Measurements from ENCODE around the gene NALCN.

NALCN gene

GRCh38 chr13:101036546-101036945 is 379.8 kb downstream of the NALCN start:
- no peak overlapping the region for H3K27ac Mint-ChIP-seq
- no peaks in the 10 kb centered on the region for H3K27me3 Mint-ChIP-seq (ENCODE audit: low read depth)
- no peaks in the 10 kb centered on the region for H3K36me3 Mint-ChIP-seq (ENCODE audit: low read depth)
- H3K4me1 Mint-ChIP-seq (ENCODE audit: low read depth): no peaks in the 10 kb centered on the region
- H3K9me3 Mint-ChIP-seq: no peaks in the 10 kb centered on the region
- DNase-seq (ENCODE audit: low spot score): no peak
- no peak overlapping the region for H3K4me3 Mint-ChIP-seq

DNA sequence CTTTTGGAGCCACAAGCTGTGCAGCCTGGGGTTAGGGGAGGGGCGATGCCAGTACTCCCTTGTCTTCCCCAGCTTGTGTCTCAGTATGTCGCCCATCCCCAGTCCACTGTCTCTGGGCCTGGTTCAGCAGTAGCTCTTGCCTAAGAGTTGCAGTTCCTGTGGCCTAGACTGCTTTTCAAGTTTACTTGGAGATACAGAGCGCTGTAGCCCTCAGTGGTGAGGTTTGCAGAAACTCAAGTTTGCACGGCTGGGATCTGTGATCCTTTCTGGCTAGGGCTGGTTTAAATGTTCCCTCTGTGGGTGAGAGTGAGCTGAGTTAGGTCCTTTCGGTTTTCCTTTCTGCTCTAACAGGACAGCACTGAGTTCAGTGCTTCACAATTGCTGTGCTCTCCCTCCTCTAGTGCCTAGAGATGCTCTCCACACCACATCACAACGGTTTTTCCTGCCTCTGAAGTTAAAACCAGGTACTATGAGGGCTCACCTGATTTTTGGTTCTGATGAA is 381.1 kb downstream of the NALCN start:
- Mint-ChIP-seq H3K27me3 (ENCODE audit: low read depth) (no peaks in the 10 kb centered on the region), H3K9me3 (no peaks in the 10 kb centered on the region), H3K36me3 (ENCODE audit: low read depth) (no peaks in the 10 kb centered on the region), H3K4me3 (no peak overlapping the region), H3K27ac (no peak overlapping the region), H3K4me1 (ENCODE audit: low read depth) (no peaks in the 10 kb centered on the region)
- DNase-seq (ENCODE audit: low spot score): no peak

DNA sequence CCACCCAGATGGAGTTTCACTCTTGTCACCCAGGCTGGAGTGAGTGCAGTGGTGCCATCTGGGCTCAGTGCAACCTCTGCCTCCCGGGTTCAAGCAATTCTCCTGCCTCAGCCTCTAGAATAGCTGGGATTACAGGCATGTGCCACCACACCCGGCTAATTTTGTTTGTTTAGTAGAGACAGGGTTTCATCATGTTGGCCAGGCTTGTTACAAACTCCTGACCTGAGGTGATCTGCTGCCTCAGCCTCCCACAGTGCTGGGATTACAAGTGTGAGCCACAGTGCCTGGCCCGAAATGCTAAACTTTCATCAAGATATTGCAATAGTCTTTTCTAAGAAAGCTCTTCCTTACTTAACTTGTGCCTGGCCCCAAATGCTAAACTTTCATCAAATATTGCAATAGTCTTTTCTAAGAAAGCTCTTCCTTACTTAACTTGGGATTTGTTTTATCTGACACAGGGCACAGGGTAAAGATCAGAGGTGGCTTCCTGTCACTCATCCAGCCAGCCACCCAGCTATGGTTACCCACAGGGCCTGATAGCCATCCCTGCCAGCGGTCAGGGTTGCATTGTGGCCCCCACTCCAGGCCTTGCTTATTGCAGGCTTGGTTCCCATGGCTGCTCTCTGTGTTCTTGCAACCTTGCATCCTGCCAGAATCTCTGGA is 389.4 kb downstream of the NALCN start:
- no peak for DNase-seq (ENCODE audit: low spot score)
- Mint-ChIP-seq H3K4me1 (ENCODE audit: low read depth) (no peaks in the 10 kb centered on the region), H3K27ac (no peak overlapping the region), H3K9me3 (no peaks in the 10 kb centered on the region), H3K27me3 (ENCODE audit: low read depth) (no peaks in the 10 kb centered on the region), H3K36me3 (ENCODE audit: low read depth) (no peaks in the 10 kb centered on the region), H3K4me3 (no peak overlapping the region)

DNA sequence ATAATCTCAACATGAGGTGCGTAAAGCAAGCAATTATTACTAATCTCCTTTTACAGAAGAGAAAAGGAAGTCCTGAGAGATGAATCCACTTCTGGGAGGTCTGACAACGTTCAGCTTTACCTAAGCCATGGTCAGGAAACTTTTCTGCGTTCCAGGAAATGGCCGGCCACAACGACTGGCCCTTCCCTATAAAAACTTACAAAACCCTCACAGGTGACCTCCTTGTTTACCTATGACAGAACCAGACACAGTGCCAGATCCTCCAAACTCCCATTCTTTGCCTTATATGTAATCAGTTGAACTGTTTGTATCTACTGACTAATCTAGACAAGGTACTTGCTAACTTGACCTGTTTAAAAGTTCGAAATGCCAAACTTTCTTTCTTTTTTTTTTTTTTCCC is 390.0 kb downstream of the NALCN start:
- no peaks in the 10 kb centered on the region for H3K4me1 Mint-ChIP-seq (ENCODE audit: low read depth)
- H3K27me3 Mint-ChIP-seq (ENCODE audit: low read depth): no peaks in the 10 kb centered on the region
- H3K4me3 Mint-ChIP-seq: no peak overlapping the region
- H3K36me3 Mint-ChIP-seq (ENCODE audit: low read depth): no peaks in the 10 kb centered on the region
- no peak for DNase-seq (ENCODE audit: low spot score)
- H3K9me3 Mint-ChIP-seq: no peaks in the 10 kb centered on the region
- H3K27ac Mint-ChIP-seq: no peak overlapping the region

GRCh38 chr13:101025925-101026324 is 390.4 kb downstream of the NALCN start:
- Mint-ChIP-seq H3K27ac (no peak overlapping the region), H3K36me3 (ENCODE audit: low read depth) (no peaks in the 10 kb centered on the region), H3K27me3 (ENCODE audit: low read depth) (no peaks in the 10 kb centered on the region), H3K4me1 (ENCODE audit: low read depth) (no peaks in the 10 kb centered on the region), H3K9me3 (no peaks in the 10 kb centered on the region), H3K4me3 (no peak overlapping the region)
- no peak for DNase-seq (ENCODE audit: low spot score)

- no peak overlapping the region for H3K4me3 Mint-ChIP-seq
- H3K27me3 Mint-ChIP-seq (ENCODE audit: low read depth): no peaks in the 10 kb centered on the region
- no peaks in the 10 kb centered on the region for H3K4me1 Mint-ChIP-seq (ENCODE audit: low read depth)
- no peaks in the 10 kb centered on the region for H3K9me3 Mint-ChIP-seq
- DNase-seq (ENCODE audit: low spot score): no peak
- no peak overlapping the region for H3K27ac Mint-ChIP-seq
- no peaks in the 10 kb centered on the region for H3K36me3 Mint-ChIP-seq (ENCODE audit: low read depth)
Measured at GRCh38 chr13:101025519-101025918, 390.8 kb downstream of the NALCN start.

DNA sequence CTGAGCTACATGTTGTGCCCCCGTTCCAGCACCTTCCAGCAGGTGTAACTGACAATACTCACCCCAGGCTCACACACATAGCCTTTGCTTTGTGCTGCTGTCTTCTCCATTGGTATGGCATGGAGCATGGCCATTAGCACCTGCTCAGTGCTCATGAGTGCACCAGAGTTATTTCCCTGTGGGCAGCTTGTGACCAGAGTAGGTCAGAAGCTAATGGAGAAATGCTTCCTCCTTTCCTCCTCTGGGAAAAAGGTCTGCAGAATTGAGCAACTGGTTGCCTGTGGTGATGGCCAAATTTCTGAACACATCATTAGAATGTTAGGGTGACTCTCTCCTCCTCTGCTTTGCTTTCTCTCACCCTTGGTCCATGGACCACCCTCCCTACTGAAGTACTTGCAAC is 397.2 kb downstream of the NALCN start:
- Mint-ChIP-seq H3K27me3 (ENCODE audit: low read depth) (peaks cover 6% of the 10 kb centered on the region), H3K9me3 (no peaks in the 10 kb centered on the region), H3K4me3 (no peak overlapping the region), H3K36me3 (ENCODE audit: low read depth) (no peaks in the 10 kb centered on the region), H3K27ac (no peak overlapping the region), H3K4me1 (ENCODE audit: low read depth) (no peaks in the 10 kb centered on the region)
- DNase-seq (ENCODE audit: low spot score): no peak

DNA sequence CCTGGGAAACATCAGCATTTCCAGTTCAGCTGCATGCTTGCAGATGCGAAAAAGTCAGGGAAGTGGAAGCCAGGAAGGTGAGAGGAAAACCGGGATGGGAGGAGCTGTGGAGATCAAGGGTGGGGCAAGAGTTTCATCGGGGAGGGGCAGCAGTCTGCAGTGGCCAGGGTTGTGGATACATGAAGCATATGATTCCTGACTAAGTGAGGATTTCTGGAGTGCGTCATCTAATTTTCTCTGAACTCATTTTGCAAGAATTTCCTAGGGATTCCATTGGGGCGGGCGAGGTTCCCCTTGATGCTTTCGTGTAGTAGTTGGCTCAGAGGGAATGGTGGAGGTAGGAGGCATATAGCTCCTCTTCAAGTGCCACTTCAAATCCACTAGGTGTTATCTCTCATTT is 397.6 kb downstream of the NALCN start:
- Mint-ChIP-seq H3K27ac (no peak overlapping the region), H3K4me3 (no peak overlapping the region), H3K36me3 (ENCODE audit: low read depth) (no peaks in the 10 kb centered on the region), H3K9me3 (no peaks in the 10 kb centered on the region), H3K4me1 (ENCODE audit: low read depth) (no peaks in the 10 kb centered on the region), H3K27me3 (ENCODE audit: low read depth) (peaks cover 6% of the 10 kb centered on the region)
- no peak for DNase-seq (ENCODE audit: low spot score)

DNA sequence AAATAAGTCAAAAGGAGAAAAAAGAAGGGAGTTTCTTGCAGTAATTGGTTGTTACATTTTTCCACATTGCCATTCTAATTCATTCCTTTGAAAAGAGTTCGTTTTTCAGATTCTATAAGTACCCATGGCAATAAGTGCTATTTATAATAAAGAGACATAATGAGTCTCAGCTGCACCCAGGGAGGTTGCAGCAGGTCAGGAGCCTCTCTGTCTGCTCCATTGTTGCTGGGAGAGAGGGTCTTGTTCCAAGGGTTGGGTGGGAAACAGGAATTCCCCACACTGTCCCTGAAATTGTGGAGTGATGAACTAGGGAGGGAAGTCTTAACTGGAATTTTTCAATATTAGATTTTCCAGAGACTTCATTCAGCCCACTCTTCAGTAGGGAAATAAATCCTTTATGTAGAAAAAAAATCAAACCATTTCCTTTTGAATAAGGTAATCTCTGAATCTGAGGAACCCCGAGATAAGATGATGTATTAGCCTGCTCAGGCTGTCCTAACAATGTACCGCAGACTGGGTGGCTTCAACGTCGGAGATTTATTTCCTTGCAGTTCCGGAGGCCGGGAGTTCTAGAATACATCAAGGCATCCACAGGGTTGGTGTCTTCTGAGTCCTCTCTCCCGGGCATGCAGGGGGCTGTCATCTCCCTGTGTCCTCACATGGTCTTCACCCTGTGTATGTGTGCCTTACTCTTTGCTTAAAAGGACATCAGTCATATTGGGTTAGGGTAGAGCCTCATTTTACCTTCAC is 399.0 kb downstream of the NALCN start:
- DNase-seq (ENCODE audit: low spot score): no peak
- no peaks in the 10 kb centered on the region for H3K9me3 Mint-ChIP-seq
- no peak overlapping the region for H3K27ac Mint-ChIP-seq
- no peaks in the 10 kb centered on the region for H3K36me3 Mint-ChIP-seq (ENCODE audit: low read depth)
- no peak overlapping the region for H3K4me3 Mint-ChIP-seq
- H3K27me3 Mint-ChIP-seq (ENCODE audit: low read depth): peaks cover 6% of the 10 kb centered on the region
- H3K4me1 Mint-ChIP-seq (ENCODE audit: low read depth): no peaks in the 10 kb centered on the region

GRCh38 chr13:101016475-101016874 is 399.8 kb downstream of the NALCN start:
- H3K27ac Mint-ChIP-seq: no peak overlapping the region
- H3K4me3 Mint-ChIP-seq: no peak overlapping the region
- H3K36me3 Mint-ChIP-seq (ENCODE audit: low read depth): no peaks in the 10 kb centered on the region
- no peak for DNase-seq (ENCODE audit: low spot score)
- peaks cover 6% of the 10 kb centered on the region for H3K27me3 Mint-ChIP-seq (ENCODE audit: low read depth)
- H3K4me1 Mint-ChIP-seq (ENCODE audit: low read depth): no peaks in the 10 kb centered on the region
- H3K9me3 Mint-ChIP-seq: no peaks in the 10 kb centered on the region

DNA sequence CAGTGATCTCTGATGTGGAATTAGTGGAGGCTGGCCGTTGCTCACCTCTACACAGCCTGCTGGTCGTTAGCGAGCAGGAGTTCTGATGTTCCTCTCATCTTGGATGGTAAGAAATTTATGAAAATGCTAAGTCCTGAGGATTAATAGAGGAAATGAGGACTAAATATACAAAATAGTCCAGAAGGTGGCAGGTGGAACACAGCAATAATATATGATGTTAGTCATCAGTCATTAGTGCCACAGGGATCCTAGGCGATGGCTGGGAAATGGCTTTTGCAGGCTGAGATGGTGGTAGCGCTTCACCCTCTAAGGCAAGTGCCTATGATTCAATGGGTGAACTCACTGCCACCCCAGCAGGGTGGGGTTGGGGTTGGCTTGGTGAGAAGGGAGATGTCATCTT is 403.1 kb downstream of the NALCN start:
- Mint-ChIP-seq H3K4me3 (no peak overlapping the region), H3K9me3 (no peaks in the 10 kb centered on the region), H3K4me1 (ENCODE audit: low read depth) (no peaks in the 10 kb centered on the region), H3K27ac (no peak overlapping the region), H3K36me3 (ENCODE audit: low read depth) (no peaks in the 10 kb centered on the region), H3K27me3 (ENCODE audit: low read depth) (peaks cover 6% of the 10 kb centered on the region)
- no peak for DNase-seq (ENCODE audit: low spot score)

- H3K9me3 Mint-ChIP-seq: no peaks in the 10 kb centered on the region
- no peaks in the 10 kb centered on the region for H3K36me3 Mint-ChIP-seq (ENCODE audit: low read depth)
Measured at GRCh38 chr13:101010100-101010499, 406.2 kb downstream of the NALCN start.

DNA sequence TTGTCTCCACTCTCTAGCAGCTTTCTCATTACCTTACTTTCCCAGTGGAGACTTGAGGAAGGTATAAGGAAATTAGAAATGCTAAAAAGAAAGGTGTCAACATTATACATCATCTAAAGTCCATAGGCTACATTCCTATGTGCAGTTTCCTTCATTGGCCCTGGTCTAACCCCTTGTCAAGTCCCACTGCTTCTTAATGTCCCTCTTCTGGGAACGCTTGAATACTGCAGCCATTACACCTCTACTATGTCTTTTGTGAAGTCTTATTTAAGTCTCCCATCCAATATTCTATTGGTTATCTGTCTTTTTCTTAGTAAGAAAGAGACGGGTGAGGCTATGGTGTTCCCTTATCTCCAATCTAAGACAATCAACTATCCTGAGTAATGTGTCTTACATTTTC is 409.1 kb downstream of the NALCN start:
- no peak overlapping the region for H3K27ac Mint-ChIP-seq
- H3K9me3 Mint-ChIP-seq: no peaks in the 10 kb centered on the region
- no peak overlapping the region for H3K4me3 Mint-ChIP-seq
- no peaks in the 10 kb centered on the region for H3K4me1 Mint-ChIP-seq (ENCODE audit: low read depth)
- no peaks in the 10 kb centered on the region for H3K27me3 Mint-ChIP-seq (ENCODE audit: low read depth)
- no peaks in the 10 kb centered on the region for H3K36me3 Mint-ChIP-seq (ENCODE audit: low read depth)
- no peak for DNase-seq (ENCODE audit: low spot score)

More at GRCh38 chr13:101010100-101010499, 406.2 kb downstream of the NALCN start:
- no peaks in the 10 kb centered on the region for H3K27me3 Mint-ChIP-seq (ENCODE audit: low read depth)
- no peaks in the 10 kb centered on the region for H3K4me1 Mint-ChIP-seq (ENCODE audit: low read depth)
- no peak for DNase-seq (ENCODE audit: low spot score)
- H3K4me3 Mint-ChIP-seq: no peak overlapping the region
- no peak overlapping the region for H3K27ac Mint-ChIP-seq
